ENCODE measurements around the gene DCST2.

DCST2 gene

DNA sequence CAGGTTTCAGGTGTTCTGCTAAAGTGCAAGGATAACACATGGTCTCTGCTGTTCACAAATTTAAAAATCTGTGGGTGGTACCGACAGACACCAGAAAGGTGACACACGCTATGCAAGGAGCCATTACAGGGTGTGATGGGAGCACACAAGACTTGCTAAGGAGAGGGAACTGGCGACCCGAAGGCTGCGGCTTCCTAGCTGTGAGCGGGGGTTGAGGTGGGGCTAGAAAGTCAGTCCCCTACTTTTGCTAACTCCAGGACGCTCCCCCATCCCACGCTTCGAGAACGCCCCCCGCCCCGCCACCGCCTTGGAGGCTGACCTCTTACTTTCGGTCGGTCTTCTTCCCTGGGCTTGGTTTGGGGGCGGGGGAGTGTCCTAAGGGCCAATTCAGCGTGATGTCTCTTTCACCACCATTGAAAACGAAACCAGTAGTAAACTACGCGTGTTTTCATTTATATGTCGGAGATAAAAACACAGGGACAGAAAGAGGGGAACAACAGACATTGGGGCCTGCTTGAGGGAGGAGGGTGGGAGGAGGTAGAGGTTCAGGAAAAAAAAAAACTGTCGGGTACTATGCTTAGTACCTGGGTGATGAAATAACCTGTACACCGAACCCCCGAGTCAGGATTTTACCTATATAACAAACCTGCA, 58.0 kb downstream of the DCST2 start:
- DNase-seq (ENCODE audit: low spot score), result peak; percentile 31

DNA sequence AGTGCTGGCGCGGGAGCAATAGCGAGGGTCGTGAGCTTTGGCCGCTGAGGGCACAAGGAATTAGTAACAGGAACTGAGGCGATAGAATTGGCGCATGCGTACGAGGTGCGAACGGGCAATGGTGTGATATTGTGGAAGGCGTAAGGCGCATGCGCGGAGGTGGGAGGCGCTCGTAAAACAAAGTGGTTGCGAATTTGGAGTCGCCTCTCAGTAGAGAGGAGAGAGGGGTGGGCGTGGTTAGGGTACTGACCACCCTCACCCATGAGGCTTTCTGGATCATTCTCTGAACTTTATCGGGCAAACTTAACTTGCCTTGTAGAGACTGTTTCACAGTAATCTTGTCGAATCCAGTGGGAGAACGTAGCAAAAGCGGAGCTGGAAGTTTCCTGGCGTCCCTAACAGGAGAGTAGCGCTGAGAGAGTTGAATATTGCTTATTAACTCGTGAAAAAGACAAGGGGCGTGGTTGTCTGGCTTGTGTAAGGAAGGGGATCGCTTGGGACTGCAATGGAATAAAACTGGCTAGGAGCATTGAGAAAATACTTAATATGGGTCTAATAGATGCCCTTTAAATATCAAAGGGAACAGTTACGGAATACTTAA, 58.7 kb downstream of the DCST2 start:
- peak; percentile 92 for DNase-seq (ENCODE audit: low spot score)

DNA sequence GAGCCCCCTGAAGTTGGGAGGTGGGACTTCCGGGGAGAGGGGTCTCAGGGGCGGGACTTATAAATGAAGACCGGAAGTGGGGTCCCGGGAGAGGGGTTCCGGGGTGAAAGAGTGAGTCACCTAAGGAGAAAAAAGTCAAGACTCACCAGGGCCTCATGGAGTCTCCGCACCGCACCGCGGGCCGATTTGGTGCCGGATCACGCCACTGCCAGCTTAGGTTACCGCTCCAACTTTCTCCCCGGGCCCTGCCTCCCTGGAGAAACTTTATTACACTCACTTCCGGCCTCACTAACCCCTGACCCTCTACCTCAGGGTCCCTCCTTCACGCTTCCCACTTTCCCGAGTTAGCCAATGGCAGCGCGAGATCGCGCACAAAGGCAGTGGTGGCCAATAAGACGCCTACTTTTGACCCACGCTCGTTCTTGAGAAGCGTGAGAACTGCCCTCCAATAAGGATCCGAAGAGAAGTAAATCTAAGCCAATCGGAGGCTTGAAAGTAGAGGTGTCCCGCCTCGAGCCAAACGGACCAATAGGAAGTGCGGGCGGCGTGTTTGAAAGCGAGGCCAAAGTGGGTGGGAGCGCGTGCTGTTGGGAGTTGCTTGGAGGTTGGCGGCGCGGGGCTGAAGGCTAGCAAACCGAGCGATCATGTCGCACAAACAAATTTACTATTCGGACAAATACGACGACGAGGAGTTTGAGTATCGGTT, 59.3 kb downstream of the DCST2 start, which contains the start of gene CKS1B:
Gene CKS1B (plus strand): TSS at position 580 of the 706 bp plus-strand sequence. CDS start 65 bp downstream, at position 645.
- peak; percentile 98 for DNase-seq (ENCODE audit: low spot score)

DNA sequence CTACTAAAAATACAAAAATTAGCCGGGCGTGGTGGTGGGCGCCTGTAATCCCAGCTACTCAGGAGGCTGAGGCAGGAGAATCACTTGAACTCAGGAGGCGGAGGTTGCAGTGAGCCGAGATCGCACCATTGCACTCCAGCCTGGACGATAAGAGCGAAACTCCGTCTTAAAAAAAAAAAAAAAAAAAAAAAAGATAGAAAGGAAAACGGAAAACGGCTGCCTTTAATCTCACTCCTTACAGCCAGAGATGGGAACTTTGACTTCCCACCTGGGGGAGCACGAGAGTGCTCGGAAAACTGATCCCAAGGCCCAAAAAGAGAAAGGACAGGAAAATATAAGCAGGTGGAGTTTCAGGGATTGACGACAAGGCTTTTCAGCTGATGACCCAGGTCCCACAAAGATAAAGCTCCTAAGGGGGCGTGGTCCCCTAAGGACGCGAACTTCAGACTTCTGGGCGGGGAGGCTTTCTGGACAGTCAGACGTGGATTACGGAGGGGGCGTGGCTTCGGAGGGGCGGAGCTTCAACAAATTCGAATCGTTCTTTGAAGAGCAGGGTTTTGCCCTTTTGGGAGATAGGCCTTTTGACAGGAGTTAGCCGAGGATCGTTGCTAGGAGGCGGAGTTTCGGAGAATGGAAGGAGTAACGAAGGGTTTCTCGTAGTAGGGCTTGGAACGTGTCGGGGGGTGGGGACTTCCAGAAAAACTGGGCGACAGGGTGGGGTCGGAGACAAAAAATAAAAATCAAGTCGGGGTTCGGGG, 60.1 kb downstream of the DCST2 start:
- DNase-seq (ENCODE audit: low spot score), result peak; percentile 87

GRCh38 chr1:154972517-154973343, 60.9 kb downstream of the DCST2 start:
- DNase-seq (ENCODE audit: low spot score), result no peak

DNA sequence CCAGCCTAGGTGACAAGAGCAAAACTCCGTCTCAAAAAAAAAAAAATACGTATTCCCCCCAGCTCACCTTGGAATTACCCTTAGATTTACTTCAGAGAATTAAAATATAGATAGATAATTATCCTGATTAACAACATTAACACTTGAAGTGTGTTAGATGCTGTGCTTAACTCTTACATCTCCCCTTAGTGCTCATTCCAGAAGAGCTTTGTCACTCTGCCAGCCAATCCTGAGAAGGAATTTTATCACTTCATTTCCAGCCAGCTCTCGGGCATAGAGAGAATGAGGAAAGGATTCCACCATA, 61.4 kb downstream of the DCST2 start:
- no peak for DNase-seq (ENCODE audit: low spot score)

DNA sequence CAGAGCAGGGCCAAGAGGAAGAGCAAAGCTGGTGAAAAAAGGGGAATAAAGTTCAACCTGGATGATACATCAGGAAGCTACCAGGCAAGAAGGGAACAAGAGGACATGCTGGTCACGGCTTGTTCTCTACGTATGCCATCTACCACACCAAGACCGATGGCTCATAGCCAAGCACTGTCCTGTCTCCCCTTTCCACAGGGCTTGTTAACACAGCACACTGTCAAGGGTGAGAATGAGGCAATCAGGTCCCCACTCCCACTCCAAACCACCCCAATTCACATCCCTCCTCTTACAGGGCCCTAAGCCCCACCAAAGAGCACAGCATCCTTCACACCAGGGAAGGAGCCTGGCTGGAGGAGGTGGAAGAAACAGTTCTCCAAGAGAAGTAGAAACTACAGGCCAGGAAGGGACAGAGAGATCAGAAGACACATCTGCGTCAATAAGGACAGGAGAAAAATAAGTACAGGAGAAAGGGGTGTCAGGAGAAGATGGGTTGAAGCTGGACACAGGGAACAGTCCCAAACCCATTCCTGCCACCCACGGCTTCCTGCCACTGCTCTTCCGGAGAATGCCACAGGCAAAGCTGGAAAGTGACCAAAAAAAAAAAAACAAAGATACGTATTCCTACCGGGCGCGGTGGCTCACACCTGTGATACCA, 62.1 kb downstream of the DCST2 start:
- DNase-seq (ENCODE audit: low spot score), result no peak

DNA sequence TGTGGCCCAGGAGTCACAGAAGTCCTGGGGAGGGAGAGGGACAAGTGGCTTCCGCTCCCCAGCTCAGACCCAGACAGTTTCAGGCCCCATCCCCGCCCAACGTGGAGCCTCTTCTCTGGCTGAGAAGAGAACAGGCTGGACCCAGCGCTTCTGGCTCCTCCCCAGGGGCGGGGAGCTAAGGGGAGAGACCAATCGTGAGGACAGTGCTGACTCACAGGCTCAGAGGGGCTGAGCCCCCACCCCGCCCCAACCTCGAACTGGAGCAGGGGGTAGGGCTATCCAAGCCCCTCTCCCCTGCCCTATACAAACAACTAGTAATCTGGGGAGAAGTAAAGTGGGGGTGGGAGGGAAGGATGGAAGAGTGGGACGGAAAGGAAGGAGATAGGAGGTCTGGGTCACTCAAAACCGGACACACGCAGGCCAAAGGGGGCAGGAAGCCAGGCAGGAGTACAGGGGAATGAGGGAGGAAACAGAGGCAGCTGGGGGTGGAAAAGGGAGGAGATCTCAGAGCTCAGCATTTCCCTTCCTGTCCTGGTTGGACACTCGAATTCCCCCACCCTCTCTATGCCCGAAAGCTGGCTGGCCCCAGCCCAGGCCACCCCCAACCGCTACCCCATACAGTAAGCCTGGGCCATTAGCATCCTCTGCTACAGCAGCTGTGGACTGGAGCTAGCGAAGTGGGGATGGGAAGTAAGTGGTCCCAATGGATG, 62.8 kb downstream of the DCST2 start, which contains the start of gene SHC1:
Gene SHC1 (minus strand): TSS at position 117 of the 710 bp plus-strand sequence. CDS start 221 bp downstream, outside the sequence.
- DNase-seq (ENCODE audit: low spot score), result no peak

DNA sequence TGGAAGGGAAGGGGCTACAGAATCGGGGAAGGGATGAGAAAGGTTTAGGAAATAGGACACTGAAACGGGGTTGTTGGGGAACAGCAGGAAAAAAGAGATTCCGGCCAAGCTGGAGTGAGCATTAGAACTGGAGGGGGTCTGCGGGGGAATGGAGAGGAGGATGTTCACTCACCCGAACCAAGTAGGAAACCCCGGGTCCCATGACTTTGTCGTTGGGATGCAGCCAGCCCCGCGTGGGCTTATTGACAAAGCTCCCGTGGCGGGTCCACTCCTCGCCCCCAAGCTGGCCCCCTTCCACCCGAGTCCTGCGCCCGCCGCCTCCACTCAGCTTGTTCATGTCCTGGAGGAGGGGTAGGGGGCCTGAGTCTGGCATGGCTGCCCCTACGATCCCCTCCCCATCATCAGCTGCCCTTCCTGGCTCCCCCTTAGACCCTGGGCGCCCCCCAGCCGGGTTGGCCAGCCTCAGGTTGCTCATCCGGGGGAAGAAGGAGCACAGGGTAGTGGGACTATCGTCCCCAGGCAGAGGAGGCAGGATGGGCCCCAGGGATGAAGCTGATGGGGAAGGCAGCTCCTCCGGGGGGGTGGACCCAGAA, 63.6 kb downstream of the DCST2 start:
- DNase-seq (ENCODE audit: low spot score), result no peak

DNA sequence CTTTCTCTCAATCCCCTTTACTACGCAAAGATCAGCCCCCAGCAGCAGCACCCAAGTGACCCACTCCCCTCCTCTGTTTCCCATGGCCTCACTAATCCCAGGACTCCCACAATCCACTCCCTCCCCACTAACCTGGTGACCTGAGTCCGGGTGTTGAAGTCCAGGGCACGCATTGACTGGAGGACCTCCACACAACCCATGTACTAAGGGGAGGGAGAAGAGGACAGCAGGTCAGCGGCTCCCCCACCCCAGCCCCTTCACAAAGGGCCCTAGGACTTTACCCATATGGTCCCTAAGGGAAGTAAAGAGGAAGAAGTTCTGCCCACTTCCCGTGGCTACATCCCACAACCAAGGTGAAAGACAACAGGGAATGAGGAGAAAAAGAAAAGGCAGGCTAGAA, 64.3 kb downstream of the DCST2 start:
- no peak for DNase-seq (ENCODE audit: low spot score)

DNA sequence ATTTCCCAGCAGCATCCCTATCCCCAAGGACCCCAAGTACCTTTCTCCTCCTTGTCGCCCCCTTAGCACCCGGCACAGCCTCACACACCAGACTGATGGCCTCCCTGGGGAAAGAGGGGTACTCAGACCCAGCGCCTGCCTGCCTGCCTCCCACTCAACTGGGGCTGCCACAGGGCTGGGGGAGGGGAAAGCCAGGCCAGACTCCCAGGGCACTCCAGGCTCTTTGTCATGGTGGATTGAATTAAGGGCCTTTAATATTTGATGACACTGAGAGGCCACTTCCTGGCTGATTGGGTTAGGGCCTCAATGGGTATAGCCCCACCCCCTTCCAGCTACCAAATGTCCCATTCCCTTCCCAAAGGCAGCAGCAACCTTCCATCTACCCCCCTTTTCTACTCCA, 64.8 kb downstream of the DCST2 start:
- DNase-seq (ENCODE audit: low spot score), result no peak

Measured in germinal center (tissue), 1 donor.